HTR-8/SVneo (cell line): ENCODE data around the gene CCNG2.

Experiments
- DNase-seq: peaks from one replicate; pipeline ENCODE4 v3.0.0; 2011; ENCODE audit warnings: low spot score, mixed read lengths; ENCODE audit not compliant: insufficient read length
- FAIRE-seq: peaks from 2 replicates; lab custom pipeline; 2011; peaks lifted over from hg19 to GRCh38; lab: Jason Lieb, UNC

CCNG2 gene

GRCh38 chr4:77199701-77200100, 42.7 kb downstream of the CCNG2 start:
- DNase-seq: no peak
- FAIRE-seq: no peak

- FAIRE-seq (no peak), DNase-seq (no peak)
Observed at GRCh38 chr4:77201343-77201742, 44.3 kb downstream of the CCNG2 start.

GRCh38 chr4:77201857-77202256, 44.9 kb downstream of the CCNG2 start:
- no peak for DNase-seq
- no peak for FAIRE-seq

GRCh38 chr4:77202491-77202890, 45.5 kb downstream of the CCNG2 start:
- no peak for DNase-seq
- no peak for FAIRE-seq

GRCh38 chr4:77203380-77204197, 46.6 kb downstream of the CCNG2 start:
- DNase-seq (peak; percentile 61), FAIRE-seq (no peak)

- DNase-seq (no peak), FAIRE-seq (no peak)
Observed at GRCh38 chr4:77204621-77205020, 47.6 kb downstream of the CCNG2 start.

GRCh38 chr4:77209012-77209411, 52.0 kb downstream of the CCNG2 start:
- DNase-seq (no peak), FAIRE-seq (no peak)

GRCh38 chr4:77209936-77210335, 52.9 kb downstream of the CCNG2 start:
- no peak for DNase-seq
- no peak for FAIRE-seq

GRCh38 chr4:77215107-77215506, 58.1 kb downstream of the CCNG2 start:
- DNase-seq: no peak
- FAIRE-seq: no peak

- DNase-seq: no peak
- no peak for FAIRE-seq
Observed at GRCh38 chr4:77217526-77217925, 60.5 kb downstream of the CCNG2 start.

- DNase-seq (no peak), FAIRE-seq (no peak)
Observed at GRCh38 chr4:77219266-77219665, 62.3 kb downstream of the CCNG2 start.
